Left lung (tissue), 10 donors: ENCODE data around the gene HOXC5. TPM values are rescaled to one million over a fixed set of nuclear protein-coding genes. Genes with fewer than 3 reads are reported as not detected.

ENCODE experiments used
- ATAC-seq: fragments of 200-7000 bp; cut with Tn5 transposase; one replicate; pipeline ENCODE4 v1.9.1; 2020; ENCODE audit warnings: moderate library complexity
- DNase-seq, 4 donors: peaks; one replicate each; pipeline ENCODE4 v3.0.0-alpha.2; 2013 to 2020
- H3K27ac ChIP-seq, 2 donors: fragments of 200-600 bp; sonication (generic) in 1 of 2; one replicate each; pipeline versions ENCODE4 v1.5.0 to v1.8.0; 2020 to 2021
- H3K27me3 ChIP-seq, 2 donors: fragments of 200-600 bp; sonication (generic) in 1 of 2; one replicate each; pipeline versions ENCODE4 v1.5.0 to v1.8.0; 2020 to 2021
- H3K36me3 ChIP-seq, 2 donors: fragments of 200-600 bp; sonication (generic) in 1 of 2; one replicate each; pipeline versions ENCODE4 v1.5.0 to v1.8.0; 2020 to 2021
- H3K4me1 ChIP-seq, 2 donors: fragments of 200-600 bp; one replicate each; pipeline ENCODE4 v1.8.0; 2021
- H3K4me3 ChIP-seq, 2 donors: fragments of 200-600 bp; sonication (generic) in 1 of 2; one replicate each; pipeline versions ENCODE4 v1.5.0 to v1.8.0; 2020 to 2021; ENCODE audit warnings: mild to moderate bottlenecking in 1 of 2
- H3K9me3 ChIP-seq, 2 donors: fragments of 200-600 bp; sonication (generic) in 1 of 2; one replicate each; pipeline versions ENCODE4 v1.5.0 to v1.8.0; 2020 to 2021
- CTCF ChIP-seq, 2 donors: fragments of 200-600 bp; sonication (generic) in 1 of 2; IDR thresholded peaks; one replicate each; pipeline versions ENCODE4 v1.5.0 to v1.8.0; 2021; ENCODE audit warnings: antibody characterized with exemption in 2 of 2
- intact Hi-C, 2 donors: fragments of 100-400 bp; cut with DNase I; formaldehyde crosslinking; loops; one replicate each; pipeline versions ENCODE4 v1.11.2 to v1.14.2; 2022
- polyA plus RNA-seq, 6 donors: library from polyadenylated mRNA; unstranded; fragments of 120-200 nt; gene quantifications; one replicate each; pipeline ENCODE4 v1.2.1, GENCODE V29; 2013; ENCODE audit not compliant: insufficient read length in 6 of 6
- total RNA-seq, 2 donors: library from RNA; stranded (reverse); fragmentation: NEBNext Ultra II Directional; extraction: Animal tissue kit (Norgen Biotek cat#: 25700); gene quantifications; one replicate each; pipeline ENCODE4 v1.2.1, GENCODE V29; 2021
- donor health status: DM: no; HTN: yes; CAD: no.
- donor health status: DM: no; HTN: no; CAD: no.

HOXC5 gene
- total and polyA plus RNA-seq, 8 donors = 0.11 to 0.38 (median 0.28) TPM

GRCh38 chr12:54007538-54008259 is 25.2 kb upstream of the HOXC5 start:
- Histone ChIP-seq H3K4me3 (no peak overlapping the region), H3K36me3 (no peaks in the 10 kb centered on the region), H3K27me3 (peaks cover 93 to 98% of the 10 kb centered on the region in 2 donors), H3K27ac (no peak overlapping the region), H3K4me1 (peaks cover 6 to 27% of the 10 kb centered on the region in 2 donors), H3K9me3 (no peaks in the 10 kb centered on the region)
- TF ChIP-seq CTCF (IDR thresholded peaks at IDR 0.05) = no peak
- DNase-seq = no peak
- no peak for ATAC-seq
- intact Hi-C loops = loop anchor here (5.0 to 10.0 kb wide), 2 partner anchors 187 to 195 kb away; no protein-coding TSS in a partner anchor

- no peak for DNase-seq
- H3K27ac ChIP-seq = no peak overlapping the region
- intact Hi-C loops = loop anchor here (5.0 to 10.0 kb wide), 2 partner anchors 187 to 194 kb away; no protein-coding TSS in a partner anchor
Measured at GRCh38 chr12:54008260-54008552, 24.6 kb upstream of the HOXC5 start.

GRCh38 chr12:54009171-54010052 is 23.4 kb upstream of the HOXC5 start:
- H3K36me3 ChIP-seq = no peaks in the 10 kb centered on the region
- no peak for ATAC-seq

More at GRCh38 chr12:54008260-54008552, 24.6 kb upstream of the HOXC5 start:
- Histone ChIP-seq H3K4me3 (no peak overlapping the region), H3K4me1 (peaks cover 6 to 27% of the 10 kb centered on the region in 2 donors), H3K27me3 (peaks cover 92 to 98% of the 10 kb centered on the region in 2 donors), H3K36me3 (no peaks in the 10 kb centered on the region), H3K9me3 (no peaks in the 10 kb centered on the region)
- ATAC-seq = no peak
- TF ChIP-seq CTCF (IDR thresholded peaks at IDR 0.05) = no peak

GRCh38 chr12:54010053-54010971 is 22.5 kb upstream of the HOXC5 start:
- Histone ChIP-seq H3K9me3 (no peaks in the 10 kb centered on the region), H3K4me1 (peaks cover 6 to 33% of the 10 kb centered on the region in 2 donors), H3K27me3 (peaks cover 89 to 98% of the 10 kb centered on the region in 2 donors), H3K27ac (no peak overlapping the region), H3K4me3 (no peak overlapping the region), H3K36me3 (no peaks in the 10 kb centered on the region)
- no peak for ATAC-seq
- no peak for DNase-seq
- intact Hi-C loops = loop anchor here in 1 of 2 donors (5.0 kb wide), 1 partner anchor 182 kb away; no protein-coding TSS in a partner anchor
- no peak for TF ChIP-seq CTCF (IDR thresholded peaks at IDR 0.05)

More at GRCh38 chr12:54009171-54010052, 23.4 kb upstream of the HOXC5 start:
- no peak for TF ChIP-seq CTCF (IDR thresholded peaks at IDR 0.05)
- Histone ChIP-seq H3K4me1 (peaks cover 6 to 29% of the 10 kb centered on the region in 2 donors), H3K27me3 (peaks cover 89 to 98% of the 10 kb centered on the region in 2 donors), H3K9me3 (no peaks in the 10 kb centered on the region), H3K27ac (no peak overlapping the region), H3K4me3 (no peak overlapping the region)
- no peak for DNase-seq
- intact Hi-C loops = loop anchor here (5.0 to 10.0 kb wide), 3 partner anchors 183 to 193 kb away; no protein-coding TSS in a partner anchor
